Fibroblast of lung (primary cell): ENCODE results near the gene PEX13.

ENCODE experiments used
- EZH2 ChIP-seq: IDR thresholded peaks from 2 replicates; pipeline ENCODE4 v1.5.1; 2012; ENCODE audit warnings: low read length, control low read depth, mild to moderate bottlenecking; ENCODE audit errors: missing control alignments
- TF ChIP-seq, protein P1 (sequence below), 2 donors: IDR thresholded peaks in 1 of 2; conservative IDR thresholded peaks in 1 of 2; 1 replicate in 1 of 2; 2 replicates in 1 of 2; pipeline ENCODE4 v1.5.1; 2011 to 2012; ENCODE audit warnings: low read length in 2 of 2, control low read depth in 1 of 2, inconsistent platforms in 1 of 2, low read depth in 1 of 2, mild to moderate bottlenecking in 1 of 2

DNA sequence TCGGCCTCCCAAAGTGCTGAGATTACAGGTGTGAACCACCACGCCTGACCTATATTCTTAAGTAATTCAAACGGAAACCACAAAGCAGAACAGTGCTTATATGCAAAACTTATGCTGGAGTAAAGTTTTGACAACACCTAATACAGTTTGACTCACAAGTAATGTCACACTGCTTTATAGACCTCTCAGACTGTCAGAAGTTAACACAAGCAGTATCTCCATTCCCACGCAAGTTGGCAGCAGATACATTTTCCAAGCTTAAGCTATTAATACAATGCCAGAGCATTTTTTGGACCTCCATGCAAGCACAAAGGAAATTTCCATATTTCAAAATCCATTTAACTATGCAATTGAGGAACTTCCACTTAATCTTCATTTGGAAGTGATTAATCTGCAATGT lies 27.1 kb downstream of the PEX13 start:
- TF ChIP-seq, protein P1, sequence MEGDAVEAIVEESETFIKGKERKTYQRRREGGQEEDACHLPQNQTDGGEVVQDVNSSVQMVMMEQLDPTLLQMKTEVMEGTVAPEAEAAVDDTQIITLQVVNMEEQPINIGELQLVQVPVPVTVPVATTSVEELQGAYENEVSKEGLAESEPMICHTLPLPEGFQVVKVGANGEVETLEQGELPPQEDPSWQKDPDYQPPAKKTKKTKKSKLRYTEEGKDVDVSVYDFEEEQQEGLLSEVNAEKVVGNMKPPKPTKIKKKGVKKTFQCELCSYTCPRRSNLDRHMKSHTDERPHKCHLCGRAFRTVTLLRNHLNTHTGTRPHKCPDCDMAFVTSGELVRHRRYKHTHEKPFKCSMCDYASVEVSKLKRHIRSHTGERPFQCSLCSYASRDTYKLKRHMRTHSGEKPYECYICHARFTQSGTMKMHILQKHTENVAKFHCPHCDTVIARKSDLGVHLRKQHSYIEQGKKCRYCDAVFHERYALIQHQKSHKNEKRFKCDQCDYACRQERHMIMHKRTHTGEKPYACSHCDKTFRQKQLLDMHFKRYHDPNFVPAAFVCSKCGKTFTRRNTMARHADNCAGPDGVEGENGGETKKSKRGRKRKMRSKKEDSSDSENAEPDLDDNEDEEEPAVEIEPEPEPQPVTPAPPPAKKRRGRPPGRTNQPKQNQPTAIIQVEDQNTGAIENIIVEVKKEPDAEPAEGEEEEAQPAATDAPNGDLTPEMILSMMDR (conservative IDR thresholded peaks at IDR 0.05 in 1 of 2, IDR thresholded peaks at IDR 0.05 in 1 of 2; ENCODE audit: low read depth in 1 of 2, low read length in 2 of 2) = no peak
- no peak for TF ChIP-seq EZH2
